T-helper 17 cell (primary cell): ENCODE measurements around the gene CYP21A2. TPM values are rescaled to one million over a fixed set of nuclear protein-coding genes. Genes with fewer than 3 reads are reported as not detected.
A peak's percentile ranks its signal among the peaks of the same experiment; 100 is the strongest.
"Not testable (repeated sequence)": the region's sequence is repeated elsewhere in the genome, so short reads cannot be mapped to it uniquely, and the experiment has no call there.

Source experiments
- ATAC-seq: fragments of 150-1000 bp; cut with Tn5 transposase; 2 replicates; pipeline ENCODE4 v1.10.0; 2021; ENCODE audit warnings: mild to moderate bottlenecking, moderate library complexity
- DNase-seq, 3 donors: peaks; one replicate each; pipeline versions ENCODE4 v3.0.0 to v3.0.0-alpha.2; 2020 to 2021
- H3K9me3 ChIP-seq: one replicate; pipeline ENCODE4 v1.7.0; 2013; ENCODE audit warnings: low read length, mild to moderate bottlenecking; ENCODE audit not compliant: control insufficient read depth, poor library complexity, severe bottlenecking
- H3K27ac Mint-ChIP-seq: one replicate; pipeline ENCODE4 v1.8.0; 2022; ENCODE audit warnings: mild to moderate bottlenecking, moderate library complexity, mixed read lengths
- H3K27me3 Mint-ChIP-seq: one replicate; pipeline ENCODE4 v1.8.0; 2022; ENCODE audit warnings: mixed read lengths
- H3K36me3 Mint-ChIP-seq: one replicate; pipeline ENCODE4 v1.8.0; 2022; ENCODE audit warnings: low read depth, mixed read lengths
- H3K4me1 Mint-ChIP-seq: one replicate; pipeline ENCODE4 v1.8.0; 2022; ENCODE audit warnings: mild to moderate bottlenecking, mixed read lengths
- H3K4me3 Mint-ChIP-seq: one replicate; pipeline ENCODE4 v1.8.0; 2022; ENCODE audit warnings: mild to moderate bottlenecking, moderate library complexity, mixed read lengths
- total RNA-seq, 4 donors: library from RNA in 2 of 4; stranded (reverse) in 2 of 4; gene quantifications; one replicate each; pipeline ENCODE4 v1.2.3 and lab custom pipeline; 2022 to 2026

CYP21A2 gene
- total RNA-seq (under 1 TPM; 0.35 to 0.76 TPM), total RNA-seq (lab: John Stamatoyannopoulos, UW) (0 to 0.35 reads per million in 2 donors)

- not testable (repeated sequence) for H3K4me3 Mint-ChIP-seq, H3K4me1 Mint-ChIP-seq, DNase-seq, H3K27ac Mint-ChIP-seq, H3K27me3 Mint-ChIP-seq, H3K36me3 Mint-ChIP-seq, H3K9me3 ChIP-seq
- peak; percentile 84 for ATAC-seq
Observed at GRCh38 chr6:32037598-32038524, at the start of gene CYP21A2. TSS of gene CYP21A2 (plus strand) at chr6:32038415. CDS start at chr6:32038423, 8 bp downstream.

- H3K27ac Mint-ChIP-seq, DNase-seq, H3K4me3 Mint-ChIP-seq, ATAC-seq, H3K27me3 Mint-ChIP-seq, H3K36me3 Mint-ChIP-seq, H3K9me3 ChIP-seq, H3K4me1 Mint-ChIP-seq: not testable (repeated sequence)
Observed at GRCh38 chr6:31989363-31989762, 48.9 kb upstream of the CYP21A2 start.

- not testable (repeated sequence) for H3K9me3 ChIP-seq, H3K4me1 Mint-ChIP-seq, H3K4me3 Mint-ChIP-seq, H3K36me3 Mint-ChIP-seq, H3K27me3 Mint-ChIP-seq, ATAC-seq, H3K27ac Mint-ChIP-seq, DNase-seq
Observed at GRCh38 chr6:31994421-31994820, 43.8 kb upstream of the CYP21A2 start.

GRCh38 chr6:31996385-31996784 lies 41.8 kb upstream of the CYP21A2 start:
- H3K9me3 ChIP-seq, H3K27me3 Mint-ChIP-seq, H3K27ac Mint-ChIP-seq, ATAC-seq, DNase-seq, H3K4me3 Mint-ChIP-seq, H3K36me3 Mint-ChIP-seq, H3K4me1 Mint-ChIP-seq: not testable (repeated sequence)

GRCh38 chr6:32002546-32003268 lies 35.5 kb upstream of the CYP21A2 start:
- ATAC-seq, H3K4me3 Mint-ChIP-seq, H3K27ac Mint-ChIP-seq, H3K27me3 Mint-ChIP-seq, H3K36me3 Mint-ChIP-seq, H3K4me1 Mint-ChIP-seq, DNase-seq, H3K9me3 ChIP-seq: not testable (repeated sequence)

GRCh38 chr6:32003301-32003700 lies 34.9 kb upstream of the CYP21A2 start:
- not testable (repeated sequence) for ATAC-seq, DNase-seq, H3K4me3 Mint-ChIP-seq, H3K9me3 ChIP-seq, H3K27me3 Mint-ChIP-seq, H3K4me1 Mint-ChIP-seq, H3K27ac Mint-ChIP-seq, H3K36me3 Mint-ChIP-seq

GRCh38 chr6:32004393-32004792 lies 33.8 kb upstream of the CYP21A2 start:
- H3K27me3 Mint-ChIP-seq: not testable (repeated sequence)

GRCh38 chr6:32004864-32005537 lies 33.2 kb upstream of the CYP21A2 start:
- not testable (repeated sequence) for H3K4me1 Mint-ChIP-seq, H3K36me3 Mint-ChIP-seq, H3K27ac Mint-ChIP-seq, H3K9me3 ChIP-seq, H3K27me3 Mint-ChIP-seq, DNase-seq, H3K4me3 Mint-ChIP-seq
- peak; percentile 83 for ATAC-seq

More at GRCh38 chr6:32004393-32004792, 33.8 kb upstream of the CYP21A2 start:
- H3K4me3 Mint-ChIP-seq, H3K4me1 Mint-ChIP-seq, H3K36me3 Mint-ChIP-seq, H3K9me3 ChIP-seq, DNase-seq, H3K27ac Mint-ChIP-seq, ATAC-seq: not testable (repeated sequence)

GRCh38 chr6:32005538-32005880 lies 32.7 kb upstream of the CYP21A2 start:
- not testable (repeated sequence) for H3K36me3 Mint-ChIP-seq, H3K4me1 Mint-ChIP-seq, H3K27ac Mint-ChIP-seq, H3K9me3 ChIP-seq, ATAC-seq, H3K4me3 Mint-ChIP-seq, H3K27me3 Mint-ChIP-seq, DNase-seq

- H3K27me3 Mint-ChIP-seq, H3K27ac Mint-ChIP-seq, H3K4me3 Mint-ChIP-seq, ATAC-seq, H3K4me1 Mint-ChIP-seq, DNase-seq, H3K9me3 ChIP-seq, H3K36me3 Mint-ChIP-seq: not testable (repeated sequence)
Observed at GRCh38 chr6:32005991-32006529, 32.2 kb upstream of the CYP21A2 start.

- H3K36me3 Mint-ChIP-seq, H3K27ac Mint-ChIP-seq: not testable (repeated sequence)
Observed at GRCh38 chr6:32007086-32007485, 31.1 kb upstream of the CYP21A2 start.

GRCh38 chr6:32008037-32008436 lies 30.2 kb upstream of the CYP21A2 start:
- H3K27ac Mint-ChIP-seq, H3K27me3 Mint-ChIP-seq, H3K4me3 Mint-ChIP-seq, H3K4me1 Mint-ChIP-seq, DNase-seq, H3K9me3 ChIP-seq, H3K36me3 Mint-ChIP-seq, ATAC-seq: not testable (repeated sequence)

More at GRCh38 chr6:32007086-32007485, 31.1 kb upstream of the CYP21A2 start:
- H3K4me3 Mint-ChIP-seq, H3K27me3 Mint-ChIP-seq, H3K9me3 ChIP-seq, H3K4me1 Mint-ChIP-seq, ATAC-seq, DNase-seq: not testable (repeated sequence)

- H3K4me3 Mint-ChIP-seq, H3K4me1 Mint-ChIP-seq, H3K27me3 Mint-ChIP-seq, DNase-seq, ATAC-seq, H3K27ac Mint-ChIP-seq, H3K9me3 ChIP-seq, H3K36me3 Mint-ChIP-seq: not testable (repeated sequence)
Observed at GRCh38 chr6:32008616-32009015, 29.6 kb upstream of the CYP21A2 start.
